A549 treated with dexamethasone at 1 μM for 4 hours (cell line): ENCODE results near the gene CCDC121. TPM values are rescaled to one million over a fixed set of nuclear protein-coding genes. Genes with fewer than 3 reads are reported as not detected.

Experiments used
- total RNA-seq: library from RNA; stranded (reverse); fragments of 200-300 nt; extraction: Qiagen RNA extraction; gene quantifications from 5 replicates; pipeline ENCODE4 v1.2.3, GENCODE V29; 2022

The CCDC121 gene, protein sequence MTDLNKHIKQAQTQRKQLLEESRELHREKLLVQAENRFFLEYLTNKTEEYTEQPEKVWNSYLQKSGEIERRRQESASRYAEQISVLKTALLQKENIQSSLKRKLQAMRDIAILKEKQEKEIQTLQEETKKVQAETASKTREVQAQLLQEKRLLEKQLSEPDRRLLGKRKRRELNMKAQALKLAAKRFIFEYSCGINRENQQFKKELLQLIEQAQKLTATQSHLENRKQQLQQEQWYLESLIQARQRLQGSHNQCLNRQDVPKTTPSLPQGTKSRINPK
- 3.5 to 4.8 TPM (median 3.8 TPM) in 5 replicates for total RNA-seq

DNA sequence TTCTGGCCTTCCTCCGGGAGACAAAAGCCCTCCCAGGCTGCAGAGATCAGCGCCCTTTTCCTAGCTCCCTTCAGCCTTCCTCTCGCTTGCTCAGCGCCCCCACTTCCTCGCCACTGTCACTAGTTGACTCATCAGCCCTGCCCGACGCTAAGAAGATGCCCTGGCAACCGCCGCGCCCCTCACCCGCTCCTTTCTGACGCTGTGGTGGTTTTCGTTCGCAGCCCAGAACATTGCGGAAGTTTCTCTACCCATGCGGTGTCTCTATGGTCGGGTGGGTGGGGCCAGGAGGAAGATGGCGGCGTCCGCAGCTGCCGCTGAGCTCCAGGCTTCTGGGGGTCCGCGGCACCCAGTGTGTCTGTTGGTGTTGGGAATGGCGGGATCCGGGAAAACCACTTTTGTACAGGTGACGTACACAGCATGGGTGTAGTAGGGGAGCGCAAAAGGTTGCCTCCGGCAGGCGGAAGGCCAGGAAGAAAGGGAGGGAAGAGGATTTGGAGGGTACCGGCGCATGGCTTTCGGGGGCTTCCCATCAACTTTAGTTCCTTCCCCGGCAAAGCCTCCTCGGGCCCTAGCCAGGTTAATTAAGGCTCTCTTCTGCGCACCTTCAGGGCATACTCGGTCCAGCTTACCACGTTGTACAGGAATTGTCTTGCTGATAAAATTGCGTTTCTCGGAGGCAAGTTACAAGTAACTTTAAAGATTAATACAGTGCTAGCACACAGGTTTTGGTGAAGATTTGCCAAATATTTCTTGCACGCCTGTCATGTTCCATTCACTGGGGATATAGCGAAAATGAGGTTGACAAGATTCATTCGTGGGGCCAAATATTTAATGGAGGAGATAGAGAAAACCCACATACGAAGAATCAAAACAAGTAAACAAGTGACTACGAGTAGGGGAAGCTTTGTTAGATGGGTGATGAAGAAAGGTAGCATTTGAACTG is at the start of gene CCDC121, which contains the start of gene GPN1:
Gene CCDC121 (minus strand): TSS at position 246 of the 943 bp plus-strand sequence. CDS start 1,213 bp downstream, outside the sequence.
Gene GPN1 (plus strand): TSS at position 284 of the 943 bp plus-strand sequence. CDS start 9 bp downstream, at position 293.

DNA sequence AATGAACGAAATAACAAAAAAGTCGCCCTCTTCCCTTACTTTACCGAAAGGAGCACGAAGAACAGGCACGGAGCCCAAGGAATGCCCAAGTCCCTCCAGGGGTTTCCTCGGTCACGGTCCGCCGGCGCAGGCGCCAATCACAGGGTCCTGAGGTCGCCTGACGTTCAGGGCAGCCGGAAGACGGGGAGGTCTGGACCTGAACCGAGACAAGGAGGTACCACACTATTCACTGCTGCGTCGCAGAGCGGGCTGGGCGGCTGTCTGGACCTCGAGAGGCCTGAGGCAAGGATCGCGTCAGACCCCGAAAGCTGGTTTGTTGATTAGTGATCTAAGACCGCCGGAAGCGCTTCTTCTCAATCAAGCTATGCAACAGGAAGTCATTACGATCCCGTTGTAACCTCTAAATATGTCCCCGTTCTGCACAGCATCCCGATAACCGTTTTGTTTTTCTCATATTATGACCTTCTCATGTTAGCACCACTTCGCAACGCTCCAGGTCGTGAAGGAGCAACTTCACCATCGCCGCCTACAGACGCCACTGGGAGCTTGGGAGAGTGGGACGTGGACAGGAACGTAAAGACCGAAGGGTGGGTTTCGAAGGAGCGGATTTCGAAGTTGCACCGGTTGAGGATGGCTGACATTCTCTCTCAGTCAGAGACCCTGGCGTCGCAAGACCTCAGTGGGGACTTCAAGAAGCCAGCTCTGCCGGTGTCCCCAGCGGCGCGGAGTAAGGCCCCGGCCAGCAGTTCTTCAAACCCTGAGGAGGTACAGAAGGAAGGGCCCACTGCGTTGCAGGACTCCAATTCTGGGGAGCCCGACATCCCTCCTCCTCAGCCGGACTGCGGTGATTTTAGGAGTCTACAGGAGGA is 34.7 kb upstream of the CCDC121 start, which contains the start of the genes SLC4A1AP and SUPT7L:
Gene SLC4A1AP (plus strand): TSS at position 605 of the 869 bp plus-strand sequence. CDS start 26 bp downstream, at position 631.
Gene SUPT7L (minus strand): TSS at position 330 of the 869 bp plus-strand sequence. CDS start 1,422 bp downstream, outside the sequence.

DNA sequence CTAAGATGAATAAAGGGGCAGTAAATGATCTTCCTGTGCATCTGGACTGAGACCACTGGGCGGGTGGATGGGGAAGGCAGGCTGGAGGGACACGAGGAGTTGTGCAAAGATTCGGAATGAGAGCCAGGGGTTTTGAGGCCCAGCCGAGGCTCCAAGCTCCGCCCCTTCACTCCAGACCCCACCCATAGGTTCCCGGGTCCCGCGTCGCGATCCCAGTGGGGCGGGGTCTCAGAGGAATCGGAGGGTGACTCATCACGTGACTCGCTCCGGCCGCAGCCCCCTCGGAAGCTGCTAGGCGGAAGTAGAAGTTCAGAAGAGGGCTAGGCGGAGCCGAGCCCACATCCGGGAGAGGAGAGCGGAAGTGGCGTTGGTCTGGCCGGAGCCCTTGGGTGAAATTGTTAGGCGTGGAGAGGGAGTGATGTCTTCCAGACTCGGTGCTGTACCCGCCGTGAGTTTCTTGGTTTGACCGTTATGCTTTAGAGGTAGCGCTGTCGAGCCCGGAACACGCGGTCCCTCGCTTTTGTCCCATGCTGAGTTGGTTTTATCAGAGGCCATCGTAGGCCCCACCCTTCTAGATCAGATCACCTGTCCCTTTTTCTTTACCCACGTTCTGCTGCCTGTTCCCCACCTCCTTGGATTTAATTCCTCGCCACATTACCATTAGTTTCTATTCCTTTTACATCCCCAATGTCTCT is 46.0 kb downstream of the CCDC121 start, which contains the start of gene ZNF512:
Gene ZNF512 (plus strand): TSS at position 348 of the 695 bp plus-strand sequence. CDS start 71 bp downstream, at position 419.

Other genes starting within 250 kb of the CCDC121 start
- 11.5 to 15.4 TPM (median 13.4 TPM) in 5 replicates for gene ZNF513, start 248.3 kb downstream of the CCDC121 start, total RNA-seq
- gene PPM1G, start 219.4 kb downstream of the CCDC121 start, total RNA-seq, result 152 to 176 TPM (median 176 TPM) in 5 replicates
- 119 to 140 TPM (median 133 TPM) in 5 replicates for gene NRBP1, start 200.4 kb downstream of the CCDC121 start, total RNA-seq
- gene KRTCAP3, start 186.6 kb downstream of the CCDC121 start, total RNA-seq, result 0.39 to 0.87 TPM (median 0.45 TPM) in 5 replicates
- gene IFT172, start 139.3 kb downstream of the CCDC121 start, total RNA-seq, result 6.0 to 9.0 TPM (median 7.5 TPM) in 5 replicates
- gene FNDC4, start 133.8 kb downstream of the CCDC121 start, total RNA-seq, result 3.8 to 5.3 TPM (median 4.5 TPM) in 5 replicates
- 0.13 to 0.20 TPM (median 0.13 TPM) in 5 replicates for gene GCKR, start 132.2 kb downstream of the CCDC121 start, total RNA-seq
- 18.2 to 21.6 TPM (median 19.3 TPM) in 5 replicates for gene ZNF512, start 46.0 kb downstream of the CCDC121 start, total RNA-seq
- 56.4 to 64.0 TPM (median 57.1 TPM) in 5 replicates for gene GPN1, start within 50 bp of the CCDC121 start, total RNA-seq
- gene SUPT7L, start 34.6 kb upstream of the CCDC121 start, total RNA-seq, result 26.6 to 33.0 TPM (median 32.4 TPM) in 5 replicates
- 30.4 to 33.5 TPM (median 32.9 TPM) in 5 replicates for gene SLC4A1AP, start 34.9 kb upstream of the CCDC121 start, total RNA-seq
- 317 to 601 TPM (median 345 TPM) in 5 replicates for gene MRPL33, start 142.7 kb upstream of the CCDC121 start, total RNA-seq